Measurements from ENCODE around the gene TBC1D5.

DNA sequence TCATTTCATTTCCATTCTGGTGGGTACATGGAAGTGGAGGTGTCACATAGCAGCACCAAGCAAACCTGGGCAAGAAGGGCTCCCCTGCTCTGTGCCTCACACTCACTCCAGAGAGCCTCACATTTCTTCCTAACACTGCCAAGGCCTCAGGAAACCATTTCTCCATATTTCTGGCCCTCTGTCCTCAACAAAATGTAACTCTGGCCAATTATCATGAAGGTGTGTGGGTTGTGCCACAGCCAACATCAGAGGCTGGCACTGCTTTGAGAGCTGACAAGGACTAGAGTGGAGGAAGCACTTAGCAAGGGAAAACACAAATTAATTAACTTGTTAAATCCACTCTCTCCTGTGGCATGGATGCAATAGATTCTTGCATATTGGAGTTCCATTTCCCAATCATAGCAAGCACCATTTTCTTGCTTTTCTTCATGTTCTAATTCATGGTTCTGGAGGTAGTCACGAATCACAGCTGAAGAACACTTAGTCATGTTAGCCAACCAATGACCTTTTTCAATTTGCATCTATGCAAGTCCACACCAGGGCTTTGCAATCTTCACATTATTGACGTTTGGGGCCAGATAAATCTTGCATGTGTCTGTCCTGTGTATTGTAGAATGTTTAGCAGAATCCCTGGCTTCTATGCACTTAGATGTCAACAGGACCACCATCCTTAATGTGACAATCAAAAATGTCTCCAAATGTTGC is 616.5 kb downstream of the TBC1D5 start:
- TF ChIP-seq, protein P1, sequence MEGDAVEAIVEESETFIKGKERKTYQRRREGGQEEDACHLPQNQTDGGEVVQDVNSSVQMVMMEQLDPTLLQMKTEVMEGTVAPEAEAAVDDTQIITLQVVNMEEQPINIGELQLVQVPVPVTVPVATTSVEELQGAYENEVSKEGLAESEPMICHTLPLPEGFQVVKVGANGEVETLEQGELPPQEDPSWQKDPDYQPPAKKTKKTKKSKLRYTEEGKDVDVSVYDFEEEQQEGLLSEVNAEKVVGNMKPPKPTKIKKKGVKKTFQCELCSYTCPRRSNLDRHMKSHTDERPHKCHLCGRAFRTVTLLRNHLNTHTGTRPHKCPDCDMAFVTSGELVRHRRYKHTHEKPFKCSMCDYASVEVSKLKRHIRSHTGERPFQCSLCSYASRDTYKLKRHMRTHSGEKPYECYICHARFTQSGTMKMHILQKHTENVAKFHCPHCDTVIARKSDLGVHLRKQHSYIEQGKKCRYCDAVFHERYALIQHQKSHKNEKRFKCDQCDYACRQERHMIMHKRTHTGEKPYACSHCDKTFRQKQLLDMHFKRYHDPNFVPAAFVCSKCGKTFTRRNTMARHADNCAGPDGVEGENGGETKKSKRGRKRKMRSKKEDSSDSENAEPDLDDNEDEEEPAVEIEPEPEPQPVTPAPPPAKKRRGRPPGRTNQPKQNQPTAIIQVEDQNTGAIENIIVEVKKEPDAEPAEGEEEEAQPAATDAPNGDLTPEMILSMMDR (IDR thresholded peaks at IDR 0.05; ENCODE audit: control extremely low read depth in 1 of 3, insufficient read depth in 1 of 3, low read depth in 1 of 3, low read length in 3 of 3), result no peak
- no peak for TF ChIP-seq TAF1 (IDR thresholded peaks at IDR 0.05; ENCODE audit: low read depth, low read length)
- no peak for TF ChIP-seq RAD21 (IDR thresholded peaks at IDR 0.05 in 1 of 2, conservative IDR thresholded peaks at IDR 0.05 in 1 of 2; ENCODE audit: low read depth in 2 of 2, low read length in 2 of 2)
- TF ChIP-seq CEBPB (IDR thresholded peaks at IDR 0.05; ENCODE audit: low read depth, low read length), result no peak
- no peak for TF ChIP-seq BCL11A (IDR thresholded peaks at IDR 0.05; ENCODE audit: low read depth in 2 of 2, low read length in 2 of 2)
- TF ChIP-seq POLR2A (IDR thresholded peaks at IDR 0.05; ENCODE audit: control extremely low read depth in 1 of 2, low read depth in 2 of 2, low read length in 2 of 2), result no peak
- TF ChIP-seq POU5F1 (IDR thresholded peaks at IDR 0.05; ENCODE audit: low read depth, low read length), result no peak
- TF ChIP-seq POLR2AphosphoS5 (IDR thresholded peaks at IDR 0.05; ENCODE audit: low read depth, low read length), result no peak
- no peak for TF ChIP-seq PHF8 (conservative IDR thresholded peaks at IDR 0.05; ENCODE audit: low read depth, low read length)
- no peak for TF ChIP-seq EZH2 (IDR thresholded peaks at IDR 0.05; ENCODE audit: low read depth, low read length, severe bottlenecking)
- no peak for TF ChIP-seq ZNF274 (IDR thresholded peaks at IDR 0.05; ENCODE audit: borderline replicate concordance, extremely low read depth, low read length)
- TF ChIP-seq GTF2F1 (IDR thresholded peaks at IDR 0.05; ENCODE audit: borderline replicate concordance, low read depth, low read length), result no peak
- TF ChIP-seq, protein P2, sequence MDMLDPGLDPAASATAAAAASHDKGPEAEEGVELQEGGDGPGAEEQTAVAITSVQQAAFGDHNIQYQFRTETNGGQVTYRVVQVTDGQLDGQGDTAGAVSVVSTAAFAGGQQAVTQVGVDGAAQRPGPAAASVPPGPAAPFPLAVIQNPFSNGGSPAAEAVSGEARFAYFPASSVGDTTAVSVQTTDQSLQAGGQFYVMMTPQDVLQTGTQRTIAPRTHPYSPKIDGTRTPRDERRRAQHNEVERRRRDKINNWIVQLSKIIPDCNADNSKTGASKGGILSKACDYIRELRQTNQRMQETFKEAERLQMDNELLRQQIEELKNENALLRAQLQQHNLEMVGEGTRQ (IDR thresholded peaks at IDR 0.05; ENCODE audit: low read length), result no peak
